PC-9 (cell line): ENCODE results near the gene GZF1.

Experiments used
- EZH2 ChIP-seq: fragments of 200-600 bp; sonication (generic); IDR thresholded peaks from 2 replicates; pipeline ENCODE4 v1.8.0; 2017; ENCODE audit warnings: antibody characterized with exemption, low read depth
- TF ChIP-seq, protein P1 (sequence below): fragments of 200-600 bp; sonication (generic); conservative IDR thresholded peaks from 2 replicates; pipeline ENCODE4 v1.6.1; 2017; ENCODE audit warnings: mixed run types, antibody characterized with exemption, mild to moderate bottlenecking, moderate library complexity

DNA sequence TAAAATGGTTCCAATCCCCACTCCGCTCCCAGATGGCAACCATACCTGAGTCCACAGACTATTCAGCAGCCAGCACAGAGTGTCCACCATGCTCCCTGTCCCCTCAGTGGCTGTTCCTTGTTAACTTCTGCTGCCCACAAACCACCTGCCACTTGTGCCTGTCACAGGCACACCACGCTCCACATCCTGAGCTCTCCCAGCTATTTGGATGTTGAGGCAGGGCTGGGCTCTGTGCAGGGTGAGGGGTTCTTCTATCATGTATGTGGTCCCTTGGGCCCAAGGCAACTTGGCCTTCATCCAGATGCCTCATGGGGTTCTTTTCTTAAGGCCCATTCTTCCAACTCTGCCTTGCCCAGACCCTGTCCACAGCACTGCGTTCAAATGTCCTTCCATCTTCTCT is 45.4 kb upstream of the GZF1 start:
- TF ChIP-seq, protein P1, sequence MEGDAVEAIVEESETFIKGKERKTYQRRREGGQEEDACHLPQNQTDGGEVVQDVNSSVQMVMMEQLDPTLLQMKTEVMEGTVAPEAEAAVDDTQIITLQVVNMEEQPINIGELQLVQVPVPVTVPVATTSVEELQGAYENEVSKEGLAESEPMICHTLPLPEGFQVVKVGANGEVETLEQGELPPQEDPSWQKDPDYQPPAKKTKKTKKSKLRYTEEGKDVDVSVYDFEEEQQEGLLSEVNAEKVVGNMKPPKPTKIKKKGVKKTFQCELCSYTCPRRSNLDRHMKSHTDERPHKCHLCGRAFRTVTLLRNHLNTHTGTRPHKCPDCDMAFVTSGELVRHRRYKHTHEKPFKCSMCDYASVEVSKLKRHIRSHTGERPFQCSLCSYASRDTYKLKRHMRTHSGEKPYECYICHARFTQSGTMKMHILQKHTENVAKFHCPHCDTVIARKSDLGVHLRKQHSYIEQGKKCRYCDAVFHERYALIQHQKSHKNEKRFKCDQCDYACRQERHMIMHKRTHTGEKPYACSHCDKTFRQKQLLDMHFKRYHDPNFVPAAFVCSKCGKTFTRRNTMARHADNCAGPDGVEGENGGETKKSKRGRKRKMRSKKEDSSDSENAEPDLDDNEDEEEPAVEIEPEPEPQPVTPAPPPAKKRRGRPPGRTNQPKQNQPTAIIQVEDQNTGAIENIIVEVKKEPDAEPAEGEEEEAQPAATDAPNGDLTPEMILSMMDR, result no peak
- no peak for TF ChIP-seq EZH2
